Ectodermal cell (in vitro differentiated cells): ENCODE measurements around the gene SLC36A3.

ENCODE experiments used
- H3K27ac ChIP-seq: 2 replicates; pipeline ENCODE4 v1.7.0; 2013; ENCODE audit warnings: mild to moderate bottlenecking, low read depth, low read length; ENCODE audit not compliant: insufficient read depth, poor library complexity, severe bottlenecking
- H3K27me3 ChIP-seq: 2 replicates; pipeline ENCODE4 v1.7.0; 2013; ENCODE audit warnings: mild to moderate bottlenecking, low read length; ENCODE audit not compliant: insufficient read depth, control insufficient read depth, poor library complexity, severe bottlenecking
- H3K36me3 ChIP-seq: one replicate; pipeline ENCODE4 v1.7.0; 2013; ENCODE audit warnings: low read length; ENCODE audit not compliant: control insufficient read depth, insufficient read depth
- H3K4me1 ChIP-seq: one replicate; pipeline ENCODE4 v1.7.0; 2013; ENCODE audit warnings: low read length; ENCODE audit not compliant: control insufficient read depth, insufficient read depth
- H3K4me3 ChIP-seq: 2 replicates; pipeline ENCODE4 v1.7.0; 2013; ENCODE audit warnings: low read depth, low read length, control low read depth; ENCODE audit not compliant: insufficient read depth
- H3K9me3 ChIP-seq: 2 replicates; pipeline ENCODE4 v1.7.0; 2013; ENCODE audit warnings: mild to moderate bottlenecking, low read length, moderate library complexity; ENCODE audit not compliant: control insufficient read depth
- WGBS, 2 experiments: methylation state at CpG; one replicate each; pipeline ENCODE4 v1.1.7; 2013; ENCODE audit warnings: missing lambda C conversion rate in 2 of 2; 5-methylcytosine and 5-hydroxymethylcytosine counted together

Gene SLC36A3

GRCh38 chr5:151285683-151286082 is 17.9 kb downstream of the SLC36A3 start:
- Histone ChIP-seq H3K4me1 (no peaks in the 10 kb centered on the region), H3K9me3 (no peaks in the 10 kb centered on the region), H3K27ac (no peak overlapping the region), H3K36me3 (no peaks in the 10 kb centered on the region), H3K4me3 (no peak overlapping the region), H3K27me3 (no peaks in the 10 kb centered on the region)
- 88 to 93% methylated on average over 4 to 5 of the region's 5 CpGs for WGBS, 2 experiments

- Histone ChIP-seq H3K27ac (no peak overlapping the region), H3K4me1 (no peaks in the 10 kb centered on the region), H3K36me3 (no peaks in the 10 kb centered on the region), H3K9me3 (no peaks in the 10 kb centered on the region), H3K27me3 (no peaks in the 10 kb centered on the region), H3K4me3 (no peak overlapping the region)
- 33 to 35% methylated on average over 7 to 8 of the region's 8 CpGs for WGBS, 2 experiments
Measured at GRCh38 chr5:151284392-151284967, 19.1 kb downstream of the SLC36A3 start.

GRCh38 chr5:151283120-151283825 is 20.3 kb downstream of the SLC36A3 start:
- no peaks in the 10 kb centered on the region for H3K36me3 ChIP-seq
- H3K4me1 ChIP-seq, result no peaks in the 10 kb centered on the region
- 84 to 87% methylated on average over 4 of the region's 4 CpGs for WGBS, 2 experiments
- no peak overlapping the region for H3K27ac ChIP-seq
- H3K9me3 ChIP-seq, result no peaks in the 10 kb centered on the region
- no peaks in the 10 kb centered on the region for H3K27me3 ChIP-seq
- no peak overlapping the region for H3K4me3 ChIP-seq

GRCh38 chr5:151281001-151281639 is 22.4 kb downstream of the SLC36A3 start:
- WGBS, 2 experiments, result 87 to 89% methylated on average over 13 of the region's 13 CpGs
- Histone ChIP-seq H3K4me1 (no peaks in the 10 kb centered on the region), H3K4me3 (no peak overlapping the region), H3K27ac (no peak overlapping the region), H3K36me3 (no peaks in the 10 kb centered on the region), H3K27me3 (no peaks in the 10 kb centered on the region), H3K9me3 (no peaks in the 10 kb centered on the region)

GRCh38 chr5:151280443-151280842 is 23.1 kb downstream of the SLC36A3 start:
- no peaks in the 10 kb centered on the region for H3K9me3 ChIP-seq
- H3K27me3 ChIP-seq, result no peaks in the 10 kb centered on the region
- 83 to 100% methylated on average over 1 to 2 of the region's 2 CpGs for WGBS, 2 experiments

GRCh38 chr5:151278845-151279244 is 24.7 kb downstream of the SLC36A3 start:
- no peak overlapping the region for H3K4me3 ChIP-seq
- no peaks in the 10 kb centered on the region for H3K9me3 ChIP-seq
- H3K4me1 ChIP-seq, result no peaks in the 10 kb centered on the region
- H3K27ac ChIP-seq, result no peak overlapping the region
- H3K27me3 ChIP-seq, result no peaks in the 10 kb centered on the region
- WGBS, 2 experiments, result 89 to 95% methylated on average over 5 of the region's 5 CpGs
- no peaks in the 10 kb centered on the region for H3K36me3 ChIP-seq

More at GRCh38 chr5:151280443-151280842, 23.1 kb downstream of the SLC36A3 start:
- no peaks in the 10 kb centered on the region for H3K4me1 ChIP-seq
- no peaks in the 10 kb centered on the region for H3K36me3 ChIP-seq
- no peak overlapping the region for H3K27ac ChIP-seq
- no peak overlapping the region for H3K4me3 ChIP-seq

GRCh38 chr5:151275803-151276202 is 27.8 kb downstream of the SLC36A3 start:
- H3K4me1 ChIP-seq, result no peaks in the 10 kb centered on the region
- WGBS, 2 experiments, result 91 to 92% methylated on average over 2 of the region's 2 CpGs
- H3K9me3 ChIP-seq, result no peaks in the 10 kb centered on the region
- no peaks in the 10 kb centered on the region for H3K36me3 ChIP-seq
- H3K4me3 ChIP-seq, result no peak overlapping the region
- H3K27ac ChIP-seq, result no peak overlapping the region
- no peaks in the 10 kb centered on the region for H3K27me3 ChIP-seq

GRCh38 chr5:151274666-151275065 is 28.9 kb downstream of the SLC36A3 start:
- Histone ChIP-seq H3K27ac (no peak overlapping the region), H3K36me3 (no peaks in the 10 kb centered on the region), H3K27me3 (no peaks in the 10 kb centered on the region)

GRCh38 chr5:151271336-151271735 is 32.2 kb downstream of the SLC36A3 start:
- Histone ChIP-seq H3K4me3 (no peak overlapping the region), H3K4me1 (no peaks in the 10 kb centered on the region), H3K27me3 (no peaks in the 10 kb centered on the region), H3K36me3 (peaks cover 7% of the 10 kb centered on the region), H3K27ac (no peak overlapping the region), H3K9me3 (no peaks in the 10 kb centered on the region)

More at GRCh38 chr5:151274666-151275065, 28.9 kb downstream of the SLC36A3 start:
- no peaks in the 10 kb centered on the region for H3K9me3 ChIP-seq
- H3K4me3 ChIP-seq, result no peak overlapping the region
- no peaks in the 10 kb centered on the region for H3K4me1 ChIP-seq

- Histone ChIP-seq H3K27ac (no peak overlapping the region), H3K27me3 (no peaks in the 10 kb centered on the region), H3K4me3 (no peak overlapping the region), H3K9me3 (no peaks in the 10 kb centered on the region), H3K4me1 (no peaks in the 10 kb centered on the region), H3K36me3 (peaks cover 7% of the 10 kb centered on the region)
- WGBS, 2 experiments, result 92 to 100% methylated on average over 1 of the region's 1 CpG
Measured at GRCh38 chr5:151270599-151270998, 33.0 kb downstream of the SLC36A3 start.
